GM12878 (cell line): ENCODE results near the gene MALSU1. TPM values are rescaled to one million over a fixed set of nuclear protein-coding genes. Genes with fewer than 3 reads are reported as not detected.

Experiments
- ATAC-seq: fragments of 200-7000 bp; cut with Tn5 transposase; 3 replicates; pipeline ENCODE4 v1.9.1; 2020; ENCODE audit warnings: mild to moderate bottlenecking, moderate library complexity
- BruUV-seq: library from RNA; stranded (reverse); fragments of 400-500 nt; replicated peaks from 2 replicates; lab custom pipeline; 2021; lab: Mats Ljungman, UMichigan
- CTCF ChIA-PET: fragments of 300-600 bp; sonication (Branson Sonifier 250); formaldehyde crosslinking; extraction: SDS; loops from one replicate; lab custom pipeline; 2021; ENCODE audit warnings: inconsistent platforms; lab: Yijun Ruan, JAX
- POLR2A ChIA-PET: fragments of 350-600 bp; formaldehyde crosslinking; extraction: SDS; loops from one replicate; lab custom pipeline; 2021; ENCODE audit warnings: inconsistent platforms; lab: Charles Lee
- RAD21 ChIA-PET: fragments of 300-600 bp; sonication (Branson Sonifier 250); formaldehyde crosslinking; loops from one replicate; lab custom pipeline; 2023; ENCODE audit warnings: antibody characterized with exemption; ENCODE audit not compliant: unreplicated experiment; lab: Charles Lee
- SMC1A ChIA-PET: fragments of 300-600 bp; sonication (Branson Sonifier 250); formaldehyde crosslinking; loops from one replicate; lab custom pipeline; 2023; ENCODE audit not compliant: unreplicated experiment, uncharacterized antibody; lab: Charles Lee
- DNase-seq: peaks from one replicate; pipeline ENCODE4 v3.0.0-alpha.2; 2011; ENCODE audit warnings: low read depth, low spot score
- FAIRE-seq: peaks from 3 replicates; lab custom pipeline; 2011; peaks lifted over from hg19 to GRCh38; lab: Jason Lieb, UNC
- H2AFZ ChIP-seq: 2 replicates; pipeline ENCODE4 v1.6.0; 2011; ENCODE audit warnings: low read depth, low read length, control low read depth; ENCODE audit not compliant: control insufficient read depth
- H3K27ac ChIP-seq: 2 replicates; pipeline ENCODE4 v1.5.1; 2011; ENCODE audit warnings: control low read depth; ENCODE audit not compliant: control insufficient read depth, insufficient read depth
- H3K27me3 ChIP-seq, 2 experiments: replicated peaks in 1 of 2; 2 replicates each; pipeline versions ENCODE4 v1.6.0 to v1.6.1; 2011; ENCODE audit warnings: low read length in 1 of 2; ENCODE audit not compliant: control insufficient read depth in 2 of 2, insufficient read depth in 2 of 2
- H3K36me3 ChIP-seq, 2 experiments: 2 replicates each; pipeline ENCODE4 v1.5.1; 2011; ENCODE audit warnings: low read length in 1 of 2; ENCODE audit not compliant: control insufficient read depth in 2 of 2, insufficient read depth in 2 of 2
- H3K4me1 ChIP-seq: 2 replicates; pipeline ENCODE4 v1.6.1; 2011; ENCODE audit warnings: mild to moderate bottlenecking, low read length, moderate library complexity, mixed read lengths; ENCODE audit not compliant: control insufficient read depth, insufficient read depth
- H3K4me2 ChIP-seq: 2 replicates; pipeline ENCODE4 v1.6.0; 2011; ENCODE audit warnings: control low read depth; ENCODE audit not compliant: control insufficient read depth, insufficient read depth
- H3K4me3 ChIP-seq: fragments of 200-600 bp; sonication (generic); 2 replicates; pipeline ENCODE4 v1.5.1; 2016
- H3K79me2 ChIP-seq: 2 replicates; pipeline ENCODE4 v1.6.0; 2011; ENCODE audit warnings: low read length; ENCODE audit not compliant: control insufficient read depth, insufficient read depth
- H3K9ac ChIP-seq: 2 replicates; pipeline ENCODE4 v1.8.0; 2011; ENCODE audit warnings: low read length, control low read depth, mixed read lengths; ENCODE audit not compliant: control insufficient read depth, insufficient read depth
- H3K9me3 ChIP-seq: replicated peaks from 3 replicates; pipeline ENCODE4 v1.5.1; 2011; ENCODE audit warnings: mild to moderate bottlenecking, low read length; ENCODE audit not compliant: control insufficient read depth, insufficient read depth
- H4K20me1 ChIP-seq: 2 replicates; pipeline ENCODE4 v1.6.0; 2011; ENCODE audit not compliant: control insufficient read depth, insufficient read depth
- ATF7 ChIP-seq: fragments of 450-650 bp; IDR thresholded peaks from 2 replicates; pipeline ENCODE4 v1.6.1; 2016; ENCODE audit warnings: low read depth, mild to moderate bottlenecking
- CEBPB ChIP-seq, 2 experiments: fragments of 150-350 bp in 1 of 2; IDR thresholded peaks; 2 replicates each; pipeline ENCODE4 v1.6.1; 2012 to 2014; ENCODE audit warnings: low read depth in 2 of 2, low read length in 2 of 2, borderline replicate concordance in 1 of 2, inconsistent platforms in 1 of 2
- CHD1 ChIP-seq: IDR thresholded peaks from 2 replicates; pipeline ENCODE4 v1.6.1; 2012; ENCODE audit warnings: low read depth, low read length, improper control_type of control experiment
- JUNB ChIP-seq: IDR thresholded peaks from 2 replicates; pipeline ENCODE4 v1.6.1; 2016; ENCODE audit warnings: antibody characterized with exemption, mild to moderate bottlenecking
- MTA3 ChIP-seq: IDR thresholded peaks from 2 replicates; pipeline ENCODE4 v1.6.1; 2012; ENCODE audit warnings: low read length, inconsistent platforms, borderline replicate concordance
- MXI1 ChIP-seq: fragments of 150-350 bp; IDR thresholded peaks from 2 replicates; pipeline ENCODE4 v1.6.1; 2011; ENCODE audit warnings: low read depth, mild to moderate bottlenecking, inconsistent platforms, low read length, improper control_type of control experiment
- PKNOX1 ChIP-seq: fragments of 450-650 bp; IDR thresholded peaks from 2 replicates; pipeline ENCODE4 v1.6.1; 2016; ENCODE audit warnings: mild to moderate bottlenecking
- RUNX3 ChIP-seq: IDR thresholded peaks from 2 replicates; pipeline ENCODE4 v1.6.1; 2012; ENCODE audit warnings: low read length, inconsistent platforms
- ZNF217 ChIP-seq: fragments of 450-650 bp; IDR thresholded peaks from 2 replicates; pipeline ENCODE4 v1.6.1; 2017; ENCODE audit warnings: antibody characterized with exemption, mild to moderate bottlenecking
- ZNF24 ChIP-seq: fragments of 450-650 bp; IDR thresholded peaks from 2 replicates; pipeline ENCODE4 v1.6.1; 2017; ENCODE audit warnings: antibody characterized with exemption, mild to moderate bottlenecking
- WGBS: methylation state at CpG from one replicate; pipeline ENCODE4 v1.1.6; 2016; ENCODE audit warnings: low lambda C conversion rate; ENCODE audit not compliant: insufficient replicate concordance, insufficient coverage; ENCODE audit errors: missing lambda C conversion rate; 5-methylcytosine and 5-hydroxymethylcytosine counted together
- in situ Hi-C: fragments of 300-500 bp; cut with MboI; formaldehyde crosslinking; loops from 9 replicates; pipeline ENCODE4 v1.14.3; 2018; ENCODE audit warnings: mixed read lengths
- intact Hi-C: fragments of 100-400 bp; cut with micrococcal nuclease; formaldehyde crosslinking; loops from one replicate; pipeline ENCODE4 v1.14.2; 2022; ENCODE audit not compliant: unreplicated experiment
- polyA plus RNA-seq, 11 experiments: library from polyadenylated mRNA; depleted of rRNA in 4 of 11; unstranded in 6 of 11; stranded (reverse) in 5 of 11; fragments of >200 nt; fragmentation: Nextera tagmentation in 4 of 11; fragmentation: Illumina TruSeq in 1 of 11; extraction: Ambion mirVana in 4 of 11; extraction: Trizol in 1 of 11; gene quantifications; 1 replicate in 1 of 11; 2 replicates in 10 of 11; pipeline versions ENCODE4 v1.2.1 to v1.2.3, GENCODE V29; 2011 to 2016; ENCODE audit warnings: inconsistent platforms in 2 of 11, missing spikeins in 2 of 11, low read depth in 1 of 11
- total RNA-seq, 4 experiments: library from RNA; depleted of rRNA in 3 of 4; stranded (reverse); fragments of >200 nt in 3 of 4; fragmentation: Illumina TruSeq in 1 of 4; extraction: Trizol in 1 of 4; gene quantifications; 2 replicates each; pipeline versions ENCODE4 v1.2.1 to v1.2.3, GENCODE V29; 2013 to 2021

MALSU1 gene
- total and polyA plus RNA-seq, 10 of the 15 experiments (the other 5 are each of a cell fraction or from before 2014, with no cell fraction given), result 8.5 to 159 (median 73.7) TPM

GRCh38 chr7:23356726-23357125 is 57.6 kb downstream of the MALSU1 start:
- Histone ChIP-seq H3K9me3 (peaks cover 3% of the 10 kb centered on the region; the same call in 2 of the 3 replicates), H3K27me3 (no peaks in the 10 kb centered on the region), H3K36me3 (peaks cover 0 to 10% of the 10 kb centered on the region in 2 experiments; a peak in 3 of 4 replicates), H3K4me2 (no peak overlapping the region; the same call in 1 of the 2 replicates), H3K4me1 (peaks cover 37% of the 10 kb centered on the region)
- no peak for FAIRE-seq
- intact Hi-C loops, result loop anchor here (2.0 to 5.0 kb wide), 2 partner anchors 116 to 188 kb away; partner anchors contain the start of gene IGF2BP3
- DNase-seq, result no peak
- SMC1A ChIA-PET, result interaction anchor here (1.9 kb wide), 1 partner anchor 61 kb away, joined by 4 read pairs; no protein-coding TSS in a partner anchor
- 16% methylated on average over 3 of the region's 3 CpGs for WGBS
- RAD21 ChIA-PET, result interaction anchor here (1.9 kb wide), 1 partner anchor 107 kb away, joined by 9 read pairs; no protein-coding TSS in a partner anchor
- TF ChIP-seq CHD1 (no peak), MTA3 (no peak), ZNF24 (no peak), RUNX3 (peak; percentile 79), ATF7 (no peak), CEBPB (IDR thresholded peaks at IDR 0.05; ENCODE audit: borderline replicate concordance in 1 of 2, low read depth in 2 of 2, low read length in 2 of 2) (no peak), MXI1 (no peak), JUNB (peak; percentile 6; the same call in 1 of the 2 replicates), PKNOX1 (no peak), ZNF217 (no peak)
- TF ChIP-seq, all 136 proteins: peak for 2
- Histone ChIP-seq H3K4me3 (no peak overlapping the region), H2AFZ (no peak overlapping the region), H4K20me1 (no peaks in the 10 kb centered on the region), H3K9ac (no peak overlapping the region), H3K27ac (no peak overlapping the region; the same call in 1 of the 2 replicates), H3K79me2 (peaks cover 9% of the 10 kb centered on the region)
- POLR2A ChIA-PET, result interaction anchor here (1.4 kb wide), 1 partner anchor 11 kb away, joined by 3 read pairs; no protein-coding TSS in a partner anchor
- no peak for ATAC-seq
- no TSS peak for BruUV-seq
- CTCF ChIA-PET, result interaction anchor here (1.0 to 2.3 kb wide), 7 partner anchors 9 to 190 kb away, joined by 3 to 7 read pairs (median 4); no protein-coding TSS in a partner anchor
- in situ Hi-C loops, result no loop called here
